Endometrium (tissue), 2 donors: ENCODE measurements around the gene FBXW5.

Experiments
- FAIRE-seq: peaks from 2 replicates; lab custom pipeline; 2012; peaks lifted over from hg19 to GRCh38; lab: Jason Lieb, UNC
- donor health status: control.
- donor health status: control.

FBXW5 gene

DNA sequence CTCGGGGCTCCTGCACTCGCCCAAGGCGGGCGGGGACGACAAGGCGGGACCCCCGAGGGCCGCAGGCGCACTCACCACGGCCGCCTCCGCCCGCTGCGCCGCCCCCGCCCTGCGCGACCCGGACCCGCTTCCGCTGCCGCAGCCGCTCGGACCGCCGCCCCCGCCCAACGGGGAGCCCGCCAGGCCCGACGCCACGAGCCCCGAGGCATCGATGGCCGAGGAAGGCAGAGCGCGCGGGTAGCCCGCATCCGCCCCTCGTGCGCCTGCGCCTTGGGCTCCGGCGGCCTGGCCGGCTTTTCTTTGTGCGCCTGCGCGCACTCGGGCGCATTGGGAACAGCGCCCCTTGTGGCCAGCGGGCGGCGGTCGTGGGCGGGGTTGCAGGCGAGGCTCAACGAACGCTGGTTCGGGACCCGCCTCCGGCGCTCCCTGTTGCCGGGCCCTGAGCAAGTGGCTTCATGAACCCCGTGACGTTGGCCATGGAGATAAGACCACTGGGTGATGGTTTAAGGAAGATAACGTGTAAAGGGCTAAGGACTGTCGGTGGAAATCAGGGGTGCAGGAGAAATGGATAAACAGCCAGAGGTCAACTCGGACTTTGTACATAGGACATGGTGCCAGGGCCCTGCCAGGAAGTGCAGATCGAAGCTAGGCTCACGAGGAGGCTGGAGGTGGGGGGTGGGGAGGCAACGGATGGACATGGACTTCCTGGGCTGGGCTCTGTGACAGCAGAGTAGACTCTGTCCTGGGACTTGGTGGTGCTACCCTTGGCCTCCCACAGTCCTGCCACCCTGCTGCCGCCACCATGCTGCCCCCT is at the start of gene FBXW5, which contains the start of gene C8G:
TSS of gene FBXW5 (minus strand) at position 220 of the 814 bp plus-strand sequence. CDS start 655 bp downstream, outside the sequence.
TSS of gene C8G (plus strand) at position 725 of the 814 bp plus-strand sequence. CDS start at position 803, 78 bp downstream.
- FAIRE-seq = no peak

GRCh38 chr9:136992819-136993369 is 48.4 kb upstream of the FBXW5 start:
- no peak for FAIRE-seq

GRCh38 chr9:136991993-136992818 is 47.7 kb upstream of the FBXW5 start, which contains the start of gene PAXX:
Gene PAXX (plus strand): TSS chr9:136992422. CDS start chr9:136992444, 22 bp downstream.
- no peak for FAIRE-seq

DNA sequence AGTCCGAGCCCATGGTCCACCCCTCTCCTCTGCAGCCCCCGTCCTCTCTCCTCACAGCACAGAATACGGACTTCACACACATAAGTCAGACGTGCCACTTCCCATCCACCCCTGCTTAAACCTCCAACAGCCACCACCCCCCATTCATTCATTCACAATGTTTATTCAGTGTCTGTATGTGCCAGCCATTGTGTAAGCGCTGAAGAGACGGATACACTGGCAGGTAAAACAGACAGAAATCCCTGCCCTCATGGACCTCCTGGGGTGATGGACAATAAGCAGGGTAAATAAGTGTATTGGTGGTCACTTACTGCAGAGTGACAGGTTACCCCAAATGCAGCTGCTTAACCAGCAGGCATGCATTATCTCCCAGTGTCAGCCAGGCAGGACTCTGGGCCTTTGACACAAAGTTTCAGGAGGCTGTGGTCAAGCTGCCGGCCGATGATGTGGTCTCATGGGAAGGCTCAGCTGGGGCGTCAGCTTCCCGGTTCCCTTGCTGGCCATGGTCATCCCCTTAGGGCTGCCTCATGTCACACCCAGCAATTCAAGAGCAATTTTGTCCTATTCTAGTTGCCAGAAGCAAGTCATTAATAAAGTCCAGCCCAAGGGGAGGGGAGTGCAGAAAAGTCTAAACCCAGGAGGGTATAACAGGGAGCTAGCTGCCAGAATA is 45.8 kb upstream of the FBXW5 start:
- no peak for FAIRE-seq

DNA sequence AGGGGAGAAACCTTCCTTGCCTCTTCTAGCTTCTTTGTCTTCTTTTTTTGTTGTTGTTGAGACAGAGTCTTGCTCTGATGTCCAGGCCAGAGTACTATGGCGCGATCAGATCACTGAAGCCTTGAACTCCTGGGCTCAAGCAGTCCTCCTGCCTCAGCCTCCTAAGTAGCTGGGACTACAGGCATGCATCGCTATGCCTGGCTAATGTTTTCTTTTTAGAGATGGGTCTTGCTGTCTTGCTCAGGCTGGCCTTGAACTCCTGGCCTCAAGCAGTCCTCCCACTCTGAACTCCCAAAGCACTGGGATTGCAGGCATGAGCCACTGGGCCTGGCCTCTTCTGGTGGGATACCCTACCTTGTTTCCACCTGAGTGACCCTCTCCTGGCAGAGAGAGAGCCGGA is 44.3 kb upstream of the FBXW5 start:
- FAIRE-seq = no peak

- FAIRE-seq = no peak
Observed at GRCh38 chr9:136985853-136986252, 41.3 kb upstream of the FBXW5 start.

GRCh38 chr9:136985027-136985602 is 40.6 kb upstream of the FBXW5 start:
- no peak for FAIRE-seq

- FAIRE-seq = no peak
Observed at GRCh38 chr9:136984464-136985026, 40.0 kb upstream of the FBXW5 start.

- no peak for FAIRE-seq
Observed at GRCh38 chr9:136983656-136984314, 39.2 kb upstream of the FBXW5 start.

DNA sequence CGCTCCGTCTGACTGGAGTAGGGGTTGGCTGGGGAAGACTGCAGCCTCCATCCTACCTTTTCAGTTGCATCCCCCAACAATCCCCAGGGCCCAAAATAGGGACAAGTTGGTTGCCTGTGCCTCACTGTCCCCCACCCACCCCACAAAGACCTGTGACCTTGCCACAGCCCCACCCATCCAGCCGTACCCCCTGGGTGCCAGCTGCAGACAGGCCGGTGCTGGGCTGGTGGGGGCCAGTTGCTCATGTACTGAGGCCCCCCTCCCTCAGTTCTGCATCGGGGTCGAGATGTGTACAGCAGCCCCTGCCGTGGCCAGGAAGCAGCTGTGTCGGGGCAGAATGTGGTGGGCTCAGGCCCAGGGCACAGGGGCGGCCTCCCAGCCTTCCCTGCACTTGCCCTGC is 38.6 kb upstream of the FBXW5 start:
- no peak for FAIRE-seq

- FAIRE-seq = no peak
Observed at GRCh38 chr9:136982232-136983051, 37.9 kb upstream of the FBXW5 start, which contains the start of gene LCNL1. Gene LCNL1 (plus strand): TSS chr9:136982993. CDS start chr9:136983587, 594 bp downstream.

GRCh38 chr9:136981588-136982231 is 37.2 kb upstream of the FBXW5 start:
- FAIRE-seq = no peak

GRCh38 chr9:136980669-136981478 is 36.3 kb upstream of the FBXW5 start:
- FAIRE-seq = no peak

GRCh38 chr9:136979769-136980587 is 35.4 kb upstream of the FBXW5 start:
- no peak for FAIRE-seq

DNA sequence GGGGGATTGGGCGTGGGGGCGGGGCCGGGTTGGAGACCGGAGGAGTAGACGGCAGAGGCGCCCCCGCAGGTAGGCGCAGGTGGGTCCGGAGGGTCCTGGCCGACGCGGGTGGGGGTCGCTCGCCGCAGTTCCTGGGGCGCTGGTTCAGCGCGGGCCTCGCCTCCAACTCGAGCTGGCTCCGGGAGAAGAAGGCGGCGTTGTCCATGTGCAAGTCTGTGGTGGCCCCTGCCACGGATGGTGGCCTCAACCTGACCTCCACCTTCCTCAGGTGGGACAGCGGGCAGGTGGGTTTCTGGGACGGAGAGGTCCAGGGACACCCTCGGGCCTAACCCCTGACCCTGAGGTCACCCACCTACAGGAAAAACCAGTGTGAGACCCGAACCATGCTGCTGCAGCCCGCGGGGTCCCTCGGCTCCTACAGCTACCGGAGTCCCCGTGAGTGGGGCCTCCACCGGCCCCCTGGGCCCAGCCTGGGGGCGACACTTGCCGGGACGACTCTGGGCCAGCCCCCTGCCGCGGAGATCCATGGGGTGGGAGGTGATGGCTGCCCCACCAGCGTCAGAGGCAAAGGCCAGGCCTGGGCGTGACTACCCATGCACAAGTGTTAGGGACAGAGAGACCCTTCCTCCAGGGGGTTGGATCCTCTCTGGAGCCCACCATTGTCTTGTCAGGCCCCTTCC is 34.5 kb upstream of the FBXW5 start:
- FAIRE-seq = no peak

DNA sequence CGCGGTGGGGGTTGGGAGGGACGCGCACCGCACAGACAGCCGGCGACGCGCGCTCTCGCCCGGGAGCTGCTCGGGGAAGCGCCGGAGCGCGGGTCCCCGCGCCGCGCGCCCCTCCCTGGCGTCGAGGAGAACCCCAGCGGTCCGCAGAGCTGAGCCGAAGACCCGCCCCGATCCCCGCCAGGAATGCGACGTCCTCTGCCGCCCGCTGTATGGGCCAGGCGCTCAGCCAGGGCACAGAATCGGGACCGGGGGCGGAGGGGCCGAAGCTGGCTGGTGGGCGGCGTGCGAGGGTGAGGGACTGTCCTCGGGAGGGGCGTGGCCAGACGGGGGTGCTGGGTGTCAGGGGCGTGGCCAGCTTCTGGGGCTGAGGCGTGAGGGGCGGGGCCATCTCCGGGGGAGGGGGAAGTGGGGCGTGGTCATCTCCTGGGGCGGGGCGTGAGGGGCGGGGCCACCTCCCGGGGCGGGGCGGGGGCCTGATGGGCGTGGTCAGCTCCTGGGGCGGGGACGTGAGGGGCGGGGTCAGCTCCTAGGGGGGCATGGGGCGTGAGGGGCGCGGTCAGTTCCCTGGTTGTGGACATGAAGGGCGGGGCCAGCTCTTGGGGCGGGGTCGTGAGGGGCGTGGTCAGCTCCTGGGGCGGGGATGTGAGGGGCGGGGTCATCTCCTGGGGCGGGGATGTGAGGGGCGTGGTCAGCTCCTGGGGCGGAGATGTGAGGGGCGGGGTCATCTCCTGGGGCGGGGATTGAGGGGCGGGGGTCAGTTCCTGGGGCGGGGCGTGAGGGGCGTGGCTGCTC is 33.7 kb upstream of the FBXW5 start:
- FAIRE-seq = no peak
